Calu3 (cell line): ENCODE data around the gene PTH2. TPM values are rescaled to one million over a fixed set of nuclear protein-coding genes. Genes with fewer than 3 reads are reported as not detected.
"Not testable (repeated sequence)": the region's sequence is repeated elsewhere in the genome, so short reads cannot be mapped to it uniquely, and the experiment has no call there.

ENCODE experiments used
- BruUV-seq: library from RNA; stranded (reverse); fragments of 400-500 nt; replicated peaks from 2 replicates; lab custom pipeline; 2021; lab: Mats Ljungman, UMichigan
- CTCF ChIA-PET: fragments of 300-600 bp; sonication (Branson Sonifier 250); formaldehyde crosslinking; loops from one replicate; lab custom pipeline; 2022; ENCODE audit warnings: antibody characterized with exemption; lab: Charles Lee
- DNase-seq: peaks from one replicate; pipeline ENCODE4 v3.0.0; 2022
- H3K27ac Mint-ChIP-seq: one replicate; pipeline ENCODE4 v1.8.0; 2022; ENCODE audit warnings: mixed read lengths; ENCODE audit not compliant: unreplicated experiment
- H3K27me3 Mint-ChIP-seq: one replicate; pipeline ENCODE4 v1.8.0; 2022; ENCODE audit warnings: mixed read lengths; ENCODE audit not compliant: unreplicated experiment
- H3K36me3 Mint-ChIP-seq: one replicate; pipeline ENCODE4 v1.8.0; 2022; ENCODE audit warnings: mild to moderate bottlenecking, moderate library complexity, mixed read lengths; ENCODE audit not compliant: insufficient read depth, unreplicated experiment
- H3K4me1 Mint-ChIP-seq: one replicate; pipeline ENCODE4 v1.8.0; 2022; ENCODE audit warnings: mild to moderate bottlenecking, low read depth, mixed read lengths; ENCODE audit not compliant: unreplicated experiment
- H3K4me3 Mint-ChIP-seq: one replicate; pipeline ENCODE4 v1.8.0; 2022; ENCODE audit warnings: mild to moderate bottlenecking, low read depth, moderate library complexity, mixed read lengths; ENCODE audit not compliant: unreplicated experiment
- H3K9me3 Mint-ChIP-seq: one replicate; pipeline ENCODE4 v1.8.0; 2022; ENCODE audit warnings: low read depth, mixed read lengths; ENCODE audit not compliant: unreplicated experiment
- CTCF ChIP-seq: fragments of 200-600 bp; IDR thresholded peaks from one replicate; pipeline ENCODE4 v1.8.0; 2022; ENCODE audit warnings: antibody characterized with exemption; ENCODE audit not compliant: unreplicated experiment
- intact Hi-C: fragments of 100-400 bp; cut with micrococcal nuclease; formaldehyde crosslinking; loops from one replicate; pipeline ENCODE4 v1.10.0; 2022; ENCODE audit not compliant: unreplicated experiment
- total RNA-seq: library from RNA; stranded (reverse); gene quantifications from 2 replicates; pipeline ENCODE4 v1.2.3, GENCODE V29; 2022

Gene PTH2
- total RNA-seq, 1 experiment from 2014 or later, result not detected

GRCh38 chr19:49445997-49446396 lies 22.8 kb upstream of the PTH2 start:
- H3K4me1 Mint-ChIP-seq, result peaks cover 43% of the 10 kb centered on the region
- TF ChIP-seq CTCF, result no peak
- peaks cover 62% of the 10 kb centered on the region for H3K36me3 Mint-ChIP-seq
- intact Hi-C loops, result no loop called here
- H3K4me3 Mint-ChIP-seq, result no peak overlapping the region
- H3K9me3 Mint-ChIP-seq, result no peaks in the 10 kb centered on the region
- CTCF ChIA-PET, result interaction anchor here (0.5 to 0.6 kb wide), 2 partner anchors 22 to 178 kb away, joined by 3 to 4 read pairs; no protein-coding TSS in a partner anchor
- BruUV-seq, result no TSS peak
- H3K27me3 Mint-ChIP-seq, result peaks cover 22% of the 10 kb centered on the region
- peak overlapping the region; percentile 17 for H3K27ac Mint-ChIP-seq
- no peak for DNase-seq

GRCh38 chr19:49444100-49444700 lies 21.0 kb upstream of the PTH2 start:
- H3K36me3 Mint-ChIP-seq, result peaks cover 49% of the 10 kb centered on the region
- H3K9me3 Mint-ChIP-seq, DNase-seq, intact Hi-C loops, BruUV-seq: not testable (repeated sequence)
- peak overlapping the region; percentile 73 for H3K4me3 Mint-ChIP-seq
- H3K27ac Mint-ChIP-seq, result peak overlapping the region; percentile 24
- peaks cover 39% of the 10 kb centered on the region for H3K4me1 Mint-ChIP-seq
- peaks cover 40% of the 10 kb centered on the region for H3K27me3 Mint-ChIP-seq
- CTCF ChIA-PET, result interaction anchor here (1.2 kb wide), 1 partner anchor 53 kb away, joined by 10 read pairs; no protein-coding TSS in a partner anchor

GRCh38 chr19:49443366-49444099 lies 20.3 kb upstream of the PTH2 start:
- Mint-ChIP-seq H3K9me3 (no peaks in the 10 kb centered on the region), H3K4me1 (peaks cover 34% of the 10 kb centered on the region), H3K27me3 (peaks cover 46% of the 10 kb centered on the region), H3K27ac (peak overlapping the region; percentile 24), H3K36me3 (peaks cover 43% of the 10 kb centered on the region), H3K4me3 (peak overlapping the region; percentile 73)
- no TSS peak for BruUV-seq
- intact Hi-C loops, result loop anchor here (1.0 kb wide), 1 partner anchor 51 kb away; no protein-coding TSS in a partner anchor
- CTCF ChIA-PET, result interaction anchor here (0.7 to 1.5 kb wide), 7 partner anchors 8 to 346 kb away, joined by 3 to 14 read pairs (median 6); partner anchors contain the start of gene PIH1D1
- DNase-seq, result peak; percentile 96
- TF ChIP-seq CTCF, result peak; percentile 93

GRCh38 chr19:49442771-49443365 lies 19.6 kb upstream of the PTH2 start:
- no peaks in the 10 kb centered on the region for H3K9me3 Mint-ChIP-seq
- peak overlapping the region; percentile 73 for H3K4me3 Mint-ChIP-seq
- peak; percentile 96 for DNase-seq
- BruUV-seq, result no TSS peak
- H3K27me3 Mint-ChIP-seq, result peaks cover 53% of the 10 kb centered on the region
- CTCF ChIA-PET, result interaction anchor here (0.5 to 1.5 kb wide), 11 partner anchors 9 to 345 kb away, joined by 3 to 14 read pairs (median 5); partner anchors contain the start of genes ALDH16A1 and PIH1D1
- peaks cover 27% of the 10 kb centered on the region for H3K4me1 Mint-ChIP-seq
- intact Hi-C loops, result loop anchor here (1.0 kb wide), 1 partner anchor 51 kb away; no protein-coding TSS in a partner anchor
- peaks cover 39% of the 10 kb centered on the region for H3K36me3 Mint-ChIP-seq
- no peak overlapping the region for H3K27ac Mint-ChIP-seq
- no peak for TF ChIP-seq CTCF
